Erythroblast (primary cell): ENCODE results near the gene PTPRB.

ENCODE experiments used
- DNase-seq, 2 experiments: peaks; one replicate each; lab custom pipeline; 2025; lab: John Stamatoyannopoulos, UW
- GATA1 ChIP-seq: IDR thresholded peaks from 2 replicates; pipeline ENCODE4 v1.6.1; 2011; ENCODE audit warnings: low read depth, mild to moderate bottlenecking, control low read depth, low read length, moderate library complexity
- POLR2A ChIP-seq: IDR thresholded peaks from 2 replicates; pipeline ENCODE4 v1.6.1; 2011; ENCODE audit warnings: mild to moderate bottlenecking, low read length

Gene PTPRB

GRCh38 chr12:70659077-70659606, 21.9 kb upstream of the PTPRB start:
- no peak for TF ChIP-seq GATA1
- TF ChIP-seq POLR2A, result no peak
- no peak for DNase-seq

GRCh38 chr12:70657616-70658286, 20.5 kb upstream of the PTPRB start:
- TF ChIP-seq GATA1 (no peak), POLR2A (no peak)

GRCh38 chr12:70652451-70652850, 15.2 kb upstream of the PTPRB start:
- DNase-seq, result no peak

More at GRCh38 chr12:70657616-70658286, 20.5 kb upstream of the PTPRB start:
- no peak for DNase-seq

GRCh38 chr12:70648831-70649230, 11.6 kb upstream of the PTPRB start:
- no peak for DNase-seq
- TF ChIP-seq POLR2A (no peak), GATA1 (no peak)

More at GRCh38 chr12:70652451-70652850, 15.2 kb upstream of the PTPRB start:
- TF ChIP-seq POLR2A, result no peak
- TF ChIP-seq GATA1, result no peak

- DNase-seq, result no peak
- TF ChIP-seq POLR2A, result no peak
Observed at GRCh38 chr12:70648191-70648590, 11.0 kb upstream of the PTPRB start.

- no peak for DNase-seq
- no peak for TF ChIP-seq POLR2A
- TF ChIP-seq GATA1, result no peak
Observed at GRCh38 chr12:70646850-70647249, 9.6 kb upstream of the PTPRB start.

GRCh38 chr12:70645494-70646317, 8.5 kb upstream of the PTPRB start:
- DNase-seq, result peak; percentile 7 to 25
- TF ChIP-seq POLR2A, result no peak
- no peak for TF ChIP-seq GATA1

GRCh38 chr12:70644861-70645260, 7.6 kb upstream of the PTPRB start:
- DNase-seq, result no peak
- TF ChIP-seq GATA1 (no peak), POLR2A (no peak)

- TF ChIP-seq GATA1, result no peak
- no peak for TF ChIP-seq POLR2A
- DNase-seq, result no peak
Observed at GRCh38 chr12:70643939-70644338, 6.7 kb upstream of the PTPRB start.

- DNase-seq, result no peak
- no peak for TF ChIP-seq POLR2A
- no peak for TF ChIP-seq GATA1
Observed at GRCh38 chr12:70641691-70642090, 4.5 kb upstream of the PTPRB start.

- TF ChIP-seq GATA1 (no peak), POLR2A (no peak)
- DNase-seq, result no peak
Observed at GRCh38 chr12:70640901-70641300, 3.7 kb upstream of the PTPRB start.

GRCh38 chr12:70639535-70639934, 2.3 kb upstream of the PTPRB start:
- DNase-seq, result no peak
- TF ChIP-seq POLR2A, result no peak
- no peak for TF ChIP-seq GATA1

- TF ChIP-seq POLR2A (no peak), GATA1 (no peak)
- no peak for DNase-seq
Observed at GRCh38 chr12:70638639-70639360, 1.6 kb upstream of the PTPRB start.
